Fibroblast of lung (primary cell): ENCODE measurements around the gene SLC30A7.

Experiments used
- CTCF ChIP-seq, 2 donors: IDR thresholded peaks in 1 of 2; conservative IDR thresholded peaks in 1 of 2; 1 replicate in 1 of 2; 2 replicates in 1 of 2; pipeline ENCODE4 v1.5.1; 2011 to 2012; ENCODE audit warnings: low read length in 2 of 2, control low read depth in 1 of 2, inconsistent platforms in 1 of 2, low read depth in 1 of 2, mild to moderate bottlenecking in 1 of 2
- EZH2 ChIP-seq: IDR thresholded peaks from 2 replicates; pipeline ENCODE4 v1.5.1; 2012; ENCODE audit warnings: low read length, control low read depth, mild to moderate bottlenecking; ENCODE audit errors: missing control alignments

GRCh38 chr1:100909018-100909417 is 13.1 kb downstream of the SLC30A7 start:
- no peak for TF ChIP-seq CTCF (conservative IDR thresholded peaks at IDR 0.05 in 1 of 2, IDR thresholded peaks at IDR 0.05 in 1 of 2; ENCODE audit: low read depth in 1 of 2, low read length in 2 of 2)
- no peak for TF ChIP-seq EZH2
